ENCODE data around the gene CPSF2. TPM values are rescaled to one million over a fixed set of nuclear protein-coding genes. Genes with fewer than 3 reads are reported as not detected.
"Not testable (repeated sequence)": the region's sequence is repeated elsewhere in the genome, so short reads cannot be mapped to it uniquely, and the experiment has no call there.

CPSF2 gene
- total RNA-seq, 1 experiment from 2014 or later, result 34.9 TPM

DNA sequence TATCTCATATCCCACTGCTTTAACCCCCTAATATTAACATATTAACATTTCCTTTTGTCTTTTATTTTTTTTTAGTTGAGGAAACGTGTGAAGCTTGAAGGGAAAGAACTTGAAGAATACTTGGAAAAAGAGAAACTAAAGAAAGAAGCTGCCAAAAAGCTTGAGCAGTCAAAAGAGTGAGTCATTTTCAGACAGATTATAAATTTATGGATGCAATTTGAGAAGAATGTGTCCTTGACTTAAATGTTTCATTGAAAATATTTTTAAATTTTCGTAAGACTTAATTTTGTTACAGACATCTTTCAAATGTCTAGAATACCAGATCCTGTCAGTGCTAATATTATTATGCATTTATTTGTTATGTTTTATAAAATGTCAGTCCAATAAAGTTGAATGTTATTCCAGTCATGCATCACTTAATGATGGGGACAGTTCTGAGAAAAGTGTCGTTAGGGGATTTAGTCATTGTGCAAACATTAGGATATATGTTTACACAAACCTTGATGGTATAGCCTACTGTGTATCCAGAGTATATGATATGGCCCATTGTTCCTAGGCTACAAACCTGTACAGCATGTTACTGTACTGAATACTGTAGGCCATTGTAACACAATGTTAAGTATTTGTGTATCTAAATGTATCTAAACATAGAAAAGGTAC, 32.6 kb downstream of the CPSF2 start:
- no peak for DNase-seq (ENCODE audit: low read depth)

DNA sequence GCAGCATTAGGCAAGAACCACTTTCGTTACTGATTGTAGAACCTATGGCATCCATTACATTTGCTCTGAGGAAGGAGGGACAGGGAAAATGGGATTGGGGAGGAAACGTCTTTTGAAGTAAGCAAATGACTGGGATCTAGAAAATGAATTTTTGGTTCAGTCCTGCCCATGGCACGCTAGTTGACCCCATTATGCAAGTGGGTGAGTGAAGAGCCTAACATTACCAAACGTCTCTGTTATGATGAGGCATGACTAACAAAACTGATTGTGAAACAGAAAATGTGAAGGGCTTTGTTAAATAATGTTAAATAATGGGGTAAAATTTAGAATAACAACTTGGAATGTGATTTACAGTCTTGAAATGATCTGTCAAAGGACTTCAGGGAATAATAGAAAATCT, 38.9 kb downstream of the CPSF2 start:
- DNase-seq (ENCODE audit: low read depth), result no peak

GRCh38 chr14:92161521-92161920, 39.8 kb downstream of the CPSF2 start:
- DNase-seq (ENCODE audit: low read depth), result no peak

GRCh38 chr14:92164958-92165357, 43.2 kb downstream of the CPSF2 start:
- no peak for DNase-seq (ENCODE audit: low read depth)

DNA sequence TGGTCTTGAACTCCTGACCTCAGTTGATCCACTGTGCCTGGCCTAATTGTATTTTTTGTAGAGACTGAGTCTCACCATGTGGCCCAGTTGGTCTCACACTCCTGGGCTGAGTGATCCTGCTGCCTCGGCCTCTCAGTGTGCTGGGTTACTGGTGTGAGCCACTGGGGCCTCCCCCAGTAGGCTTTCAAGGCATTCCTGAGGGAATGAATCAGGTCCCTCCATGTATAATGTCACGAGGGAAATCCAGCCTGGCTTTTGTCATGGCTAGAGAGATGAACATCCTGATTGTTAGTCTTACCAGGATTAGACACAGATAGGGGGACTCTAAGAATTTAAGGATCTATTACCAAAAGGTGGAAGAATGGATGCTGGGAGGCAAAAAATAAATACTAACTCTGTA, 51.9 kb downstream of the CPSF2 start:
- peak; percentile 47 for DNase-seq (ENCODE audit: low read depth)

DNA sequence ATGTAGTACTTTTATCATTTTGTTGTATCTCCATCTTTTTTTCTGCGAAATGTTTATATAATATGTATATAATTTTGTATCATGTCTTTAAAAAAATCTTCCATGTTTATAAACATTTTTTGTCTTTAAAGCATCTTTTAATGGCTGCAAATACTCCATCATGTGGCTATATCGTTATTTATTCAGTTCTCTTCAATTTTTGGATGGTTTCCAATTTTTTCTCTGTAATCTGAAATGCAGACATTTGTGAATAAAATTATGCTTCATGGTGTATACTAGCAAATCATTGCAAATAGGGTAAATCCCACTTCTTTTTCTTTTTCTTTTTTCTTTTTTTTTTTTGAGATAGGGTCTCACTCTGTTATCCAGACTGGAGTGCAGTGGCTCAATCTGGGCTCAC, 54.0 kb downstream of the CPSF2 start:
- no peak for DNase-seq (ENCODE audit: low read depth)

DNA sequence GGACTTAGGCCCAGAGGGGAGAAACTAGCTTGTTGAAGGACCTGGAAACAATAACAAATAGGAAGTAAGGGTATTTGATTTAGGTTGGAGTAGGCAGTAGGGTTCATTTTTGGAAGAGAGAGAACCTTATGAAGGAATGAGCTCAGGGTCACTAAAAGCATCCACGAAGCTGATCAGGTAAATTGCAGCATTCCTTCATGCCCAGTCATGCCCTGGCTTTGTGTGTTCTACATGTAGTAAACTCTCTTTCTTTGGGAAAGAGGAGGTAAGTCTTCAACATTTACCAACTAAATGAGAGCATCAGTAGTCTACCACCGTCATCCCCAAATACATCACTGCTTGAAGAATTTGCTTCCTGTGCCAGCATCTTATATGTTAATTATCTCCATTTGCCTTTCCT, 54.7 kb downstream of the CPSF2 start:
- DNase-seq (ENCODE audit: low read depth), result no peak

GRCh38 chr14:92179178-92179577, 57.4 kb downstream of the CPSF2 start:
- not testable (repeated sequence) for DNase-seq (ENCODE audit: low read depth)

DNA sequence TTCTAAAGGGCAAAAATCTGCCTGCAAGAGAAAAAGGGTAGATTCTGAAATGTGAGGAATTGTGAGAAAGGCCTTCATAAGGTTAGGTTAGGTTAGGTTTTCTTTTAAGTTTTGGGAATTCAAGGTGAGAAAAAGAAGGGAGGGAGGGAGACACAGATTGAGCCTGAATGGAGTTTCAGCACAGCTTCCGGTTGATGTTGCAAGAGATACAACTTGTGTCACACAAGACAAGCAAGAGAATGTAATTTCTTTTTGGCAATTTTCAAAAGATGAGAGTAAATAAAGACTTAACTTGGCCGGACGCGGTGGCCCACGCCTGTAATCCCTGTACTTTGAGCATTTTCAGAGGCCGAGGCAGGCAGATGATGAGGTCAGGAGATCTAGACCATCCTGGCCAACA, 63.8 kb downstream of the CPSF2 start:
- DNase-seq (ENCODE audit: low read depth), result no peak

- not testable (repeated sequence) for DNase-seq (ENCODE audit: low read depth)
Observed at GRCh38 chr14:92187616-92188015, 65.8 kb downstream of the CPSF2 start.

DNA sequence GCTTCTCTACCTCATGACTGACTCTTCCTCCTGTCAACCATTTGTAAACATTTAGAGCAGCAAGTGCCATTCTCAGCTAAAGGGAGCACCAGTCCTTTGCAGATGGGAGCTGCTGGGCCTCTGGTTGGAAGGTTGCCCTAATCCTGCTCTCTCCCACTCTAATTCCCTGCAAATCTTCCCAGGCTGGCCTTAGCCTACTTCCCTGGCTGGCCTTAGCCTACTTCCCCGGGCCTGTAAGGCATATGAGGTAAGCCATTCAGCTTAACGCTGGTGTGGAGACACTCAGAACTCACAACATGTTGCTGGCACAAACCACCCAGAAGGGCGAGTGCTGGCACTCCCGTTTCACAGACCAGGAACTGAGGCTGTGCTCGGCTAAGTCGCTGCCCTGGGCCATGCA, 69.0 kb downstream of the CPSF2 start:
- no peak for DNase-seq (ENCODE audit: low read depth)

- no peak for DNase-seq (ENCODE audit: low read depth)
Observed at GRCh38 chr14:92198804-92199203, 77.0 kb downstream of the CPSF2 start.

DNA sequence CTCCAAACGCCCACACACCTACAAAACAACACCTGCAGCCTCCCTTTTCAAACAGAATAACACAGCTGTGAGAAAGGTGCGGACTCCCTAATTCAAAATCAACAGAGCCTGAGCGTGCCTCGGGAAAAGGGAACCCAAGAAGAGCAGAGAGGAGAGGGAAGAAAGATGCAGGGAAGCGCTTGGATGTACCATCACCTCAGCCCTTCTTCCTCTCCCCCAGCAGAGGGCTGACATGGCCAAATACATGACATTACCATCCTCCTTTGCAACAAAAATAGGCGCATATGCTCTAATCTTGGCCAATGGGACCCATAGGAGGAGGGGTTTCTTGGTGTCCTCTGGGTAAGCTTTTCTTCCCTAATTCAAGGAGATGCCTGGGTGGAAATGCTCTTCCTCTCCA, 78.0 kb downstream of the CPSF2 start:
- no peak for DNase-seq (ENCODE audit: low read depth)

DNA sequence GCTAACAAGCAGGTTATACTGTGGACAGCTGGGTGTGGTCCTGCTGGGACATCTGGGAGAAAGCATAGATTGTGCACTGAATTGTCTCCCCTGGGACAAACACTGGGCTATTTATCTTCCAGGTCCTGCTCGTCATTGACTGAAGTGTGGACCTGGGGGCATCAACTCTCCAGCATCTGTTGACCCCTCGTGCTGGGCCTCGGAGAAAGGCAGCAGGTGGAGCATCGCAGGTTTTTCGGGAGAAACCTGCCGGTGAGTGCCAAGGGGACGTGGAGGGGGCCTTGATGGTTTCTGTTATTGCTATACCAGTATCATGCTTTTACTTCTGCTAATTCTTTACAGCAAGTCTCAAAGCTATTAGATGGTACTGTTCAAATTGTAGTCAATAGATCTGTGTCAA, 81.3 kb downstream of the CPSF2 start:
- no peak for DNase-seq (ENCODE audit: low read depth)

DNA sequence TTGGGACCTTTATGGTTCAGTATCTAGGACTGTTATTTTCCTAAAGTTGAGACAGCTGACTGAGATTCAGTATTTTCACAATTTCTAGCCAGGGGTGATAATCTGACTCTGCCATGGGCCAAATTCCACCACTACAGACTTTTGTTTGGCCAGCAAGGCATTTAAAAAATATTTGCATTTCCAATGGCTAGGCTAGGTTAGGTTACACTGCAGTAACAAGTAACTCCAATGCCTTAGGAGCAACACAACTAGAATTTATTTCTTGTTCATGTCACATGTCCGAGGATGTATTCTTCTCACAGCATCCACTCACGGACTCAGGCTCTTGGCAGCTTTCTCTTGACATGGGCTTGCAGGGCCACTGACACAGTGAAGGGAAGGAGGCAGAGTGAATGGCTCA, 83.0 kb downstream of the CPSF2 start:
- no peak for DNase-seq (ENCODE audit: low read depth)

GRCh38 chr14:92207012-92207927, 85.5 kb downstream of the CPSF2 start:
- no peak for DNase-seq (ENCODE audit: low read depth)

- no peak for DNase-seq (ENCODE audit: low read depth)
Observed at GRCh38 chr14:92207928-92208265, 86.1 kb downstream of the CPSF2 start.

DNA sequence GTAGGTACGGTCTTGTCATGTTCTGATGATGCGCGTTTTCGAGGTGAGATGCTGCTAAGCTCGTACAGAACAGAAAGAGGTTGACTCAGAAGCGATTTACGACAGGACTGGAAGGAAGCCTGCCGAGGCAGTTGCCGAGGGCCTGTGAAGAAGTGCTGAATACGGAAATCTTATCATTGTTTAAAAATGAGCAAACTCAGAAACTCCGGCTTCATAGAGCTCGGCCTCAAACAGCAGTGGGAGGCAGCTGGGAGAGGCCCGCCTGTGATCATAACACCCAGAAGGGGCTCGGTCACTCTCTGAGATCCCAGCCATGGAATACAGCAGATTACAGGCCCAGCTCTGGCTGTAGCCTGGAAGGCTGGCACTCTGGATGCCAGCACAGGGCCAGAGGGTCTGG, 87.4 kb downstream of the CPSF2 start:
- no peak for DNase-seq (ENCODE audit: low read depth)

- not testable (repeated sequence) for DNase-seq (ENCODE audit: low read depth)
Observed at GRCh38 chr14:92213125-92213524, 91.4 kb downstream of the CPSF2 start.

DNA sequence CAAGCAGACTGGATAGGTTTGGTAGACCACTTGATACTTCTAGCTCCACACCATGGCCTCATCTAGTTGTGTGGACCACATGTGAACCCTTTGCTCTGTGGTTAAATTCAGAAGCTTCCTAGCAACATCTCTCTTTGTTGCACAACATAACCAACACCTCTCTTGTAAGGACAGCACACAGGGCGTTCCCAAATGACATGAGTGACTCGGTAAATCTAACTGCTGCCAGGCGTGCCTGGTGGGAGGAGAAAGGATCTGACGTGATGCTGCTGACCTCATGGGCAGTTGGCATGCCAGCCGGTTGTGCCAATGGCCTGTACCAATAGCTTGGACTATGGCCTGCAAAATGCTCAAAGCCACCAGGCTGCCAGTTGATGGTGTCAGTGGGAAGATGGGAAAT, 93.8 kb downstream of the CPSF2 start:
- no peak for DNase-seq (ENCODE audit: low read depth)

DNA sequence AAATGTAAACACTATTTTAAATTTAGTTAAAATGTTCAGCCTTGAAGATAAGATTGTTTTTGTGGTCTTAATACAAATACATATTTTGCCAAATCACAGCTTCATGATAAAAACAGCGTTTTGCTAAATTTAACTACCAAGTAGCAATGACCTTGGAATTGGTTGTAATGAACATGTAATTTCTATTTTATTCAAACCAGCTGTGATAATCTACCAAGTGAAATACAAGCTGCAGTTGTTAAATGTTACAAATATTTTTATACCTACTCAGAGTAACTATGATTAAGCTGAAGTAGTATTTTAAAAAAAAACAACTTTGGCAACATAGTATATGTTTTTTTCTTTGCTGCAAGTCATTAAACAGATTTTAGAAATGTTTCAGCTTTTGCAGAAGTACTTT, 96.2 kb downstream of the CPSF2 start:
- no peak for DNase-seq (ENCODE audit: low read depth)

Data from M059J (cell line).